Endothelial cell of umbilical vein (primary cell): Measurements from ENCODE around the gene BEAN1. TPM values are rescaled to one million over a fixed set of nuclear protein-coding genes. Genes with fewer than 3 reads are reported as not detected.

Experiments used
- BruUV-seq: library from RNA; stranded (reverse); fragments of 400-500 nt; replicated peaks from 2 replicates; lab custom pipeline; 2021; lab: Mats Ljungman, UMichigan
- CTCF ChIA-PET: fragments of 300-600, 350-600 bp; sonication (Branson Sonifier 250); formaldehyde crosslinking; loops from one replicate; lab custom pipeline; 2021; ENCODE audit warnings: antibody characterized with exemption, inconsistent platforms; lab: Charles Lee
- POLR2A ChIA-PET: fragments of 300-600, 350-600 bp; sonication (Branson Sonifier 250); formaldehyde crosslinking; loops from one replicate; lab custom pipeline; 2021; ENCODE audit warnings: antibody characterized with exemption, inconsistent platforms; lab: Charles Lee
- DNase-seq: peaks from one replicate; pipeline ENCODE4 v3.0.0-alpha.2; 2011; ENCODE audit warnings: low read depth, low spot score
- FAIRE-seq: peaks from 2 replicates; lab custom pipeline; 2011; peaks lifted over from hg19 to GRCh38; lab: Jason Lieb, UNC
- H2AFZ ChIP-seq: 2 replicates; pipeline ENCODE4 v1.6.0; 2012; ENCODE audit warnings: low read depth, low read length, control low read depth, inconsistent platforms
- H3K27ac ChIP-seq: 2 replicates; pipeline ENCODE4 v1.5.1; 2011; ENCODE audit warnings: low read depth, mild to moderate bottlenecking, control low read depth, low read length, moderate library complexity; ENCODE audit not compliant: insufficient read depth
- H3K27me3 ChIP-seq, 2 experiments: 2 replicates each; pipeline versions ENCODE4 v1.6.0 to v1.6.1; 2011; ENCODE audit warnings: low read length in 2 of 2, mixed read lengths in 1 of 2; ENCODE audit not compliant: control insufficient read depth in 2 of 2, insufficient read depth in 2 of 2
- H3K36me3 ChIP-seq, 2 experiments: 2 replicates in 1 of 2; 3 replicates in 1 of 2; pipeline ENCODE4 v1.5.1; 2011; ENCODE audit warnings: low read length in 2 of 2, mild to moderate bottlenecking in 1 of 2, moderate library complexity in 1 of 2; ENCODE audit not compliant: control insufficient read depth in 2 of 2, insufficient read depth in 2 of 2; ENCODE audit errors: extremely low read depth in 1 of 2
- H3K4me1 ChIP-seq: 3 replicates; pipeline ENCODE4 v1.5.1; 2011; ENCODE audit warnings: mild to moderate bottlenecking, low read length; ENCODE audit not compliant: control insufficient read depth, insufficient read depth; ENCODE audit errors: extremely low read depth
- H3K4me2 ChIP-seq: 2 replicates; pipeline ENCODE4 v1.6.1; 2011; ENCODE audit warnings: low read length, control low read depth, mixed read lengths; ENCODE audit not compliant: insufficient read depth
- H3K4me3 ChIP-seq, 3 experiments: fragments of 200-600 bp in 1 of 3; sonication (generic), shearing (Covaris generic) in 1 of 3; replicated peaks in 1 of 3; 2 replicates each; pipeline ENCODE4 v1.5.1; 2011 to 2016; ENCODE audit warnings: control low read depth in 3 of 3, low read length in 3 of 3, mild to moderate bottlenecking in 2 of 3, inconsistent platforms in 1 of 3, low read depth in 1 of 3, moderate library complexity in 1 of 3; ENCODE audit not compliant: insufficient read depth in 1 of 3
- H3K79me2 ChIP-seq: 2 replicates; pipeline ENCODE4 v1.6.0; 2012; ENCODE audit warnings: low read length, inconsistent platforms; ENCODE audit not compliant: control insufficient read depth, insufficient read depth
- H3K9ac ChIP-seq: replicated peaks from 2 replicates; pipeline ENCODE3; 2011; ENCODE audit warnings: low read length, control low read depth; ENCODE audit not compliant: insufficient read depth; ENCODE audit errors: extremely low read depth
- H3K9me1 ChIP-seq: replicated peaks from 3 replicates; pipeline ENCODE4 v1.6.0; 2011; ENCODE audit warnings: mild to moderate bottlenecking, low read length; ENCODE audit not compliant: control insufficient read depth, insufficient read depth; ENCODE audit errors: extremely low read depth
- H3K9me3 ChIP-seq: replicated peaks from 2 replicates; pipeline ENCODE4 v1.5.1; 2012; ENCODE audit warnings: low read length, inconsistent platforms; ENCODE audit not compliant: control insufficient read depth, insufficient read depth
- H4K20me1 ChIP-seq: replicated peaks from 2 replicates; pipeline ENCODE3; 2011; ENCODE audit warnings: mild to moderate bottlenecking, low read length; ENCODE audit not compliant: control insufficient read depth, insufficient read depth; ENCODE audit errors: extremely low read depth
- CTCF ChIP-seq, 2 donors: IDR thresholded peaks; 1 replicate in 1 of 2; 2 replicates in 1 of 2; pipeline ENCODE4 v1.5.1; 2011; ENCODE audit warnings: low read length in 2 of 2, mild to moderate bottlenecking in 2 of 2, moderate library complexity in 2 of 2, control low read depth in 1 of 2, inconsistent platforms in 1 of 2, low read depth in 1 of 2; ENCODE audit not compliant: insufficient read depth in 1 of 2; ENCODE audit errors: extremely low read depth in 1 of 2
- GATA2 ChIP-seq: IDR thresholded peaks from 2 replicates; pipeline ENCODE4 v1.7.0; 2011; ENCODE audit warnings: low read depth, mild to moderate bottlenecking, moderate library complexity, mixed read lengths, low read length; ENCODE audit not compliant: insufficient read length, insufficient read depth
- JUN ChIP-seq: IDR thresholded peaks from 2 replicates; pipeline ENCODE4 v1.6.1; 2011; ENCODE audit warnings: borderline replicate concordance, low read depth; ENCODE audit not compliant: insufficient read length, insufficient read depth
- MAX ChIP-seq: IDR thresholded peaks from 2 replicates; pipeline ENCODE4 v1.6.1; 2011; ENCODE audit not compliant: insufficient read depth, insufficient read length
- MYC ChIP-seq: IDR thresholded peaks from one replicate; pipeline ENCODE4 v1.6.1; 2011; ENCODE audit warnings: mild to moderate bottlenecking, low read depth, low read length
- POLR2A ChIP-seq: IDR thresholded peaks from 2 replicates; pipeline ENCODE4 v1.6.1; 2012; ENCODE audit warnings: low read depth, mild to moderate bottlenecking, control low read depth, low read length
- POLR2AphosphoS5 ChIP-seq: IDR thresholded peaks from 2 replicates; pipeline ENCODE4 v1.6.1; 2012; ENCODE audit warnings: low read depth, mild to moderate bottlenecking, control low read depth, low read length, moderate library complexity; ENCODE audit not compliant: insufficient read depth
- dilution Hi-C: fragments of 300-500 bp; cut with MboI; formaldehyde crosslinking; loops from one replicate; pipeline ENCODE4 v1.15.0; 2019; ENCODE audit warnings: low sequenced_read_pairs; ENCODE audit not compliant: extremely low pct_ligation_motif_present
- intact Hi-C: fragments of 100-400 bp; cut with micrococcal nuclease; formaldehyde crosslinking; loops from one replicate; pipeline ENCODE4 v1.10.0; 2022
- polyA plus RNA-seq, 4 experiments: library from polyadenylated mRNA; depleted of rRNA in 3 of 4; stranded (reverse) in 3 of 4; unstranded in 1 of 4; fragments of >200 nt; gene quantifications; 2 replicates each; pipeline versions ENCODE4 v1.2.1 to v1.2.3, GENCODE V29; 2011 to 2012; ENCODE audit warnings: missing spikeins in 1 of 4
- total RNA-seq: library from RNA; stranded (reverse); gene quantifications from 2 replicates; pipeline ENCODE4 v1.2.3, GENCODE V29; 2021

The BEAN1 gene
- total and polyA plus RNA-seq, 2 donors (not counting 3 experiments of a cell fraction or from before 2014, with no cell fraction given): not detected

GRCh38 chr16:66446737-66447136 is 19.6 kb downstream of the BEAN1 start:
- Histone ChIP-seq H3K4me2 (no peak overlapping the region), H3K36me3 (no peaks in the 10 kb centered on the region), H3K9me3 (no peaks in the 10 kb centered on the region), H3K27ac (no peak overlapping the region), H4K20me1 (no peaks in the 10 kb centered on the region), H3K9ac (no peak overlapping the region), H3K4me3 (no peak overlapping the region), H2AFZ (no peak overlapping the region), H3K4me1 (no peaks in the 10 kb centered on the region), H3K9me1 (no peaks in the 10 kb centered on the region), H3K27me3 (peaks cover 7 to 22% of the 10 kb centered on the region in 2 experiments), H3K79me2 (no peaks in the 10 kb centered on the region)
- no TSS peak for BruUV-seq
- CTCF ChIA-PET: no interaction called here
- POLR2A ChIA-PET: no interaction called here
- DNase-seq (no peak), FAIRE-seq (no peak)
- intact Hi-C loops (no loop called here), dilution Hi-C loops (no loop called here)
- TF ChIP-seq JUN (no peak), MAX (no peak), POLR2A (no peak), POLR2AphosphoS5 (no peak), CTCF (IDR thresholded peaks at IDR 0.05; ENCODE audit: extremely low read depth in 1 of 2, insufficient read depth in 1 of 2, low read depth in 1 of 2, low read length in 2 of 2) (no peak), MYC (no peak)

- no peak for FAIRE-seq
- Histone ChIP-seq H3K4me3 (no peak overlapping the region), H4K20me1 (no peaks in the 10 kb centered on the region), H3K27me3 (peaks cover 7 to 22% of the 10 kb centered on the region in 2 experiments), H3K9me3 (no peaks in the 10 kb centered on the region), H3K4me1 (no peaks in the 10 kb centered on the region), H3K27ac (no peak overlapping the region), H2AFZ (no peak overlapping the region), H3K9me1 (no peaks in the 10 kb centered on the region), H3K79me2 (no peaks in the 10 kb centered on the region), H3K9ac (no peak overlapping the region), H3K4me2 (no peak overlapping the region), H3K36me3 (no peaks in the 10 kb centered on the region)
- BruUV-seq: no TSS peak
- no peak for DNase-seq
- intact Hi-C loops (no loop called here), dilution Hi-C loops (no loop called here)
- ChIA-PET CTCF (no interaction called here), POLR2A (no interaction called here)
- TF ChIP-seq GATA2 (no peak), POLR2AphosphoS5 (no peak)
Observed at GRCh38 chr16:66447491-66447890, 20.4 kb downstream of the BEAN1 start.
